Measurements from ENCODE around the gene FHL1. TPM values are rescaled to one million over a fixed set of nuclear protein-coding genes. Genes with fewer than 3 reads are reported as not detected.
A peak's percentile ranks its signal among the peaks of the same experiment; 100 is the strongest.

FHL1 gene
- total RNA-seq, 4 donors from 2014 or later: 64.1 to 225 (median 86.5) TPM

DNA sequence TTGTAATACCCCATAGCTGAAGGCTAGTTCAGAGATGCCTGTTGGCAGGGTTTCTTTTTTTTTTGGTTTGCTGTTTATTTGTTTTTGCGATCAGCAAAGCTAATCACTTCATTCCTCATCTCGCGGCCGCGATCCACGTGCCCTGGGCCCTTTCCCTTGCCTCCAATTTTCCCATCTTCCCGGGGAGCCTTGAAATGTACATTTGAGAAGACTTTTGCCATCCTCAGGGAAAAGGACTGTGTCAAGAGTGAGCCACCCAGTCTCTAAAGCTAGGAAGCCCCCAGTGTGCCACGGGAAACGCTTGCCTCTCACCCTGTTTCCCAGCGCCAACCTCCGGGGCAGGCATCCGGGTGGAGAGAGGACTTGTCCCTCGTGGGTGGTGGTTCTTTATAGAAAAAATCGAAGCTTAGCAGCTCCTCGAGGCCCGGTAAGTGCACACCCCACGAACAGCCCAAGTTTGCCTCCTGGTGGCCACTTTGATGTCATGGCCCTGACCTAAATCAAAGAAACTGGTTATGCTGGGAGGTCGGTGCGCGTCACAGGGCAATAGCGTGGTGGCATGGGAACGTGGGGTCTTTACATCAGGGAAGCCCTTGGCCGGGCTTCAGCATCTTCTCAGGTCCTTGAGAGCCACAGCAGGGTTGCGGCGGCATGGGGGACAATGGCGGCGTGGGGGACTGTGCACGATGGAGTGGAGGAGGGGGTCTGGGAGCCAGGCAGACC, 61.8 kb downstream of the FHL1 start:
- Histone ChIP-seq H3K4me1 (peaks cover 9% of the 10 kb centered on the region), H3K4me3 (no peak overlapping the region), H3K27me3 (no peaks in the 10 kb centered on the region), H3K9me3 (no peaks in the 10 kb centered on the region), H3K36me3 (peaks cover 5% of the 10 kb centered on the region), H3K27ac (peak overlapping the region; percentile 54)
- TF ChIP-seq POLR2AphosphoS5 (IDR thresholded peaks at IDR 0.05) (no peak), EP300 (IDR thresholded peaks at IDR 0.05) (no peak), POLR2A (IDR thresholded peaks at IDR 0.05) (no peak)
- TF ChIP-seq, protein P1, sequence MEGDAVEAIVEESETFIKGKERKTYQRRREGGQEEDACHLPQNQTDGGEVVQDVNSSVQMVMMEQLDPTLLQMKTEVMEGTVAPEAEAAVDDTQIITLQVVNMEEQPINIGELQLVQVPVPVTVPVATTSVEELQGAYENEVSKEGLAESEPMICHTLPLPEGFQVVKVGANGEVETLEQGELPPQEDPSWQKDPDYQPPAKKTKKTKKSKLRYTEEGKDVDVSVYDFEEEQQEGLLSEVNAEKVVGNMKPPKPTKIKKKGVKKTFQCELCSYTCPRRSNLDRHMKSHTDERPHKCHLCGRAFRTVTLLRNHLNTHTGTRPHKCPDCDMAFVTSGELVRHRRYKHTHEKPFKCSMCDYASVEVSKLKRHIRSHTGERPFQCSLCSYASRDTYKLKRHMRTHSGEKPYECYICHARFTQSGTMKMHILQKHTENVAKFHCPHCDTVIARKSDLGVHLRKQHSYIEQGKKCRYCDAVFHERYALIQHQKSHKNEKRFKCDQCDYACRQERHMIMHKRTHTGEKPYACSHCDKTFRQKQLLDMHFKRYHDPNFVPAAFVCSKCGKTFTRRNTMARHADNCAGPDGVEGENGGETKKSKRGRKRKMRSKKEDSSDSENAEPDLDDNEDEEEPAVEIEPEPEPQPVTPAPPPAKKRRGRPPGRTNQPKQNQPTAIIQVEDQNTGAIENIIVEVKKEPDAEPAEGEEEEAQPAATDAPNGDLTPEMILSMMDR (IDR thresholded peaks at IDR 0.05): peak; percentile 22 to 32
- 52% methylated on average over 28 of the region's 28 CpGs for WGBS
- DNase-seq (ENCODE audit: low spot score in 2 of 2): peak in 1 of 2 donors; percentile 72

DNA sequence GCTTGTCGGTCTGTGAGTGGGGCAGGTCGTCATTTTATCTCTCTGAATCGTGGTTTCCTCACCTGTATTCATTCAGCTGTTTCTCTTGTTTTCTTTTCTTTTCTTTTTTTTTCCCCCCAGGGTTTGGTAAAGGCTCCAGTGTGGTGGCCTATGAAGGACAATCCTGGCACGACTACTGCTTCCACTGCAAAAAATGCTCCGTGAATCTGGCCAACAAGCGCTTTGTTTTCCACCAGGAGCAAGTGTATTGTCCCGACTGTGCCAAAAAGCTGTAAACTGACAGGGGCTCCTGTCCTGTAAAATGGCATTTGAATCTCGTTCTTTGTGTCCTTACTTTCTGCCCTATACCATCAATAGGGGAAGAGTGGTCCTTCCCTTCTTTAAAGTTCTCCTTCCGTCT, 62.4 kb downstream of the FHL1 start:
- Histone ChIP-seq H3K4me3 (no peak overlapping the region), H3K27me3 (no peaks in the 10 kb centered on the region), H3K9me3 (no peaks in the 10 kb centered on the region), H3K36me3 (peaks cover 5% of the 10 kb centered on the region), H3K27ac (no peak overlapping the region), H3K4me1 (peaks cover 9% of the 10 kb centered on the region)
- TF ChIP-seq, protein P1 (IDR thresholded peaks at IDR 0.05): no peak
- no peak for TF ChIP-seq POLR2AphosphoS5 (IDR thresholded peaks at IDR 0.05)
- no peak for TF ChIP-seq EP300 (IDR thresholded peaks at IDR 0.05)
- TF ChIP-seq POLR2A (IDR thresholded peaks at IDR 0.05): no peak
- 55% methylated on average over 9 of the region's 9 CpGs for WGBS
- no peak for DNase-seq (ENCODE audit: low spot score in 2 of 2)

DNA sequence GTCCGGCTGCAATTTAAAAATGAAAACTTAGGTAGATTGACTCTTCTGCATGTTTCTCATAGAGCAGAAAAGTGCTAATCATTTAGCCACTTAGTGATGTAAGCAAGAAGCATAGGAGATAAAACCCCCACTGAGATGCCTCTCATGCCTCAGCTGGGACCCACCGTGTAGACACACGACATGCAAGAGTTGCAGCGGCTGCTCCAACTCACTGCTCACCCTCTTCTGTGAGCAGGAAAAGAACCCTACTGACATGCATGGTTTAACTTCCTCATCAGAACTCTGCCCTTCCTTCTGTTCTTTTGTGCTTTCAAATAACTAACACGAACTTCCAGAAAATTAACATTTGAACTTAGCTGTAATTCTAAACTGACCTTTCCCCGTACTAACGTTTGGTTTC, 62.9 kb downstream of the FHL1 start:
- no peak overlapping the region for H3K27ac ChIP-seq
- no peak overlapping the region for H3K4me3 ChIP-seq
- no peaks in the 10 kb centered on the region for H3K9me3 ChIP-seq
- no peak for DNase-seq (ENCODE audit: low spot score in 2 of 2)
- TF ChIP-seq POLR2AphosphoS5 (IDR thresholded peaks at IDR 0.05): no peak
- TF ChIP-seq, protein P1 (IDR thresholded peaks at IDR 0.05): no peak
- 67% methylated on average over 7 of the region's 7 CpGs for WGBS
- no peaks in the 10 kb centered on the region for H3K27me3 ChIP-seq
- H3K36me3 ChIP-seq: peaks cover 5% of the 10 kb centered on the region
- peaks cover 5% of the 10 kb centered on the region for H3K4me1 ChIP-seq

DNA sequence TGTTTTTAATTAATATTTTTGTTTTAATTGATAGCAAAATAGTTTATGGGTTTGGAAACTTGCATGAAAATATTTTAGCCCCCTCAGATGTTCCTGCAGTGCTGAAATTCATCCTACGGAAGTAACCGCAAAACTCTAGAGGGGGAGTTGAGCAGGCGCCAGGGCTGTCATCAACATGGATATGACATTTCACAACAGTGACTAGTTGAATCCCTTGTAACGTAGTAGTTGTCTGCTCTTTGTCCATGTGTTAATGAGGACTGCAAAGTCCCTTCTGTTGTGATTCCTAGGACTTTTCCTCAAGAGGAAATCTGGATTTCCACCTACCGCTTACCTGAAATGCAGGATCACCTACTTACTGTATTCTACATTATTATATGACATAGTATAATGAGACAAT, 63.5 kb downstream of the FHL1 start:
- WGBS: 71% methylated on average over 5 of the region's 5 CpGs
- no peak overlapping the region for H3K4me3 ChIP-seq
- peak in 1 of 2 donors; percentile 62 for DNase-seq (ENCODE audit: low spot score in 2 of 2)
- no peaks in the 10 kb centered on the region for H3K27me3 ChIP-seq
- H3K4me1 ChIP-seq: peaks cover 3% of the 10 kb centered on the region
- H3K36me3 ChIP-seq: peaks cover 5% of the 10 kb centered on the region
- TF ChIP-seq POLR2AphosphoS5 (IDR thresholded peaks at IDR 0.05) (no peak), POLR2A (IDR thresholded peaks at IDR 0.05) (no peak), EP300 (IDR thresholded peaks at IDR 0.05) (no peak)
- TF ChIP-seq, protein P1 (IDR thresholded peaks at IDR 0.05): no peak
- no peaks in the 10 kb centered on the region for H3K9me3 ChIP-seq
- H3K27ac ChIP-seq: no peak overlapping the region

DNA sequence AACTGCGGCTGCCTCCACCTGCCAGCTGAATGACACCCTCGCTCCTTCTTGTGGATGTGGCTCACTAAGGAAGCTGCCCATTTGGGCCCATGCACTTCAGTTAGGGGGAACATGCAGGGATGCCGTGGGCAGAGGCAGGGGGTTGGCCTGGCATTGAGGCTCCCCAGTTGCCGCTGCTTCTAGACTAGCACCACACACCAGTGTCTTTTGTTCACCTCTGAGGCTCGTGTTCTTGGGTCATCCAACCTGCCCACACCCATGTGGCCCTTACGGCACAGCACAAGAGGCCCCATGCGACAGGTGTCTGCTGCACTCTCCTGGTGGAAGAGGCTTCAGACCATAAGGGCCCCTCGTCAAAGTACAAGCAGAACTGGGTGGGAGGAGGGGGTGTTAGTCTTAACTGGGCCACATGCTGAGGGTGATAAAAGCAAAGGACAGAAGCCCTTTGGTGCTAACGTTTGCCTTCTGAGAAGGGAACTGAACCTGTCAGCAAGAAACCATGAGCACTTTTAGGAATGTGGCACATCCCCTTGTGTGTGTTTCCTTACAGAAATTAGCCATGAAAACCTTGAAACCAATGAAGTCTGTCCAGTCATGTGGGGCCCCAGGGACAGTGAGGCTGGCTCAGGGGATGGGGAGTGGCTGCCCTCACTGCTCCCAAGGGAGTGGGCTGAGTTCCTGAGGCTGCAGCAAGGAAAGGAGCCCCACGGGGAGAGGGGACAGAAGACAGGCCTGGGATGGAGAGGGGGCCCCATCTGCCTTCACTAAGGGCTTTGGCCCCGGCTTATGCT, 64.6 kb downstream of the FHL1 start:
- peaks cover 5% of the 10 kb centered on the region for H3K36me3 ChIP-seq
- WGBS: 73% methylated on average over 10 of the region's 11 CpGs
- H3K9me3 ChIP-seq: no peaks in the 10 kb centered on the region
- H3K27me3 ChIP-seq: no peaks in the 10 kb centered on the region
- H3K4me1 ChIP-seq: peaks cover 3% of the 10 kb centered on the region
- no peak for TF ChIP-seq POLR2AphosphoS5 (IDR thresholded peaks at IDR 0.05)
- TF ChIP-seq POLR2A (IDR thresholded peaks at IDR 0.05): no peak
- TF ChIP-seq, protein P1 (IDR thresholded peaks at IDR 0.05): no peak
- no peak for TF ChIP-seq EP300 (IDR thresholded peaks at IDR 0.05)
- H3K27ac ChIP-seq: no peak overlapping the region
- no peak overlapping the region for H3K4me3 ChIP-seq
- peak in 1 of 2 donors; percentile 63 for DNase-seq (ENCODE audit: low spot score in 2 of 2)

All from suprapubic skin (tissue), 4 donors.